K562 (cell line): ENCODE results near the gene CDKN1B. TPM values are rescaled to one million over a fixed set of nuclear protein-coding genes. Genes with fewer than 3 reads are reported as not detected.

Source experiments
- ATAC-seq: fragments of 200-7000 bp; cut with Tn5 transposase; 3 replicates; pipeline ENCODE4 v1.9.1; 2020; ENCODE audit warnings: moderate library complexity
- BruUV-seq: library from RNA; stranded (reverse); fragments of 400-500 nt; replicated peaks from 2 replicates; lab custom pipeline; 2021; lab: Mats Ljungman, UMichigan
- CTCF ChIA-PET: fragments of 300-600 bp; formaldehyde crosslinking; extraction: SDS; loops from one replicate; lab custom pipeline; 2021; ENCODE audit warnings: low intra/inter-chr PET ratio; lab: Yijun Ruan, JAX
- POLR2A ChIA-PET: fragments of 300-600, 350-650 bp; sonication (Branson Sonifier 250); formaldehyde crosslinking; extraction: SDS; loops from one replicate; lab custom pipeline; 2021; ENCODE audit warnings: antibody characterized with exemption, inconsistent platforms; lab: Yijun Ruan, JAX
- DNase-seq, 4 experiments: peaks; one replicate each; pipeline versions ENCODE4 v3.0.0 to v3.0.0-alpha.2; 2011 to 2018; ENCODE audit warnings: low spot score in 3 of 4, mixed read lengths in 3 of 4; ENCODE audit errors: extremely low read depth in 1 of 4
- FAIRE-seq: peaks from 2 replicates; lab custom pipeline; 2011; peaks lifted over from hg19 to GRCh38; lab: Jason Lieb, UNC
- H2AFZ ChIP-seq: 2 replicates; pipeline ENCODE4 v1.6.0; 2011; ENCODE audit warnings: low read depth, low read length, control low read depth, inconsistent platforms
- H3K27ac ChIP-seq: fragments of 200-600 bp; 3 replicates; pipeline ENCODE4 v1.8.0; 2011; ENCODE audit warnings: low read depth, mild to moderate bottlenecking, control low read depth, inconsistent platforms, low read length, moderate library complexity, mixed read lengths; ENCODE audit errors: extremely low read depth
- H3K27me3 ChIP-seq, 2 experiments: fragments of 300-600 bp in 1 of 2; 2 replicates in 1 of 2; 3 replicates in 1 of 2; pipeline versions ENCODE4 v1.6.0 to v1.8.0; 2011; ENCODE audit warnings: inconsistent platforms in 2 of 2, low read length in 2 of 2, mild to moderate bottlenecking in 1 of 2, mixed read lengths in 1 of 2, moderate library complexity in 1 of 2; ENCODE audit not compliant: control insufficient read depth in 2 of 2, insufficient read depth in 2 of 2
- H3K36me3 ChIP-seq: fragments of 300-600 bp; 3 replicates; pipeline ENCODE4 v1.8.0; 2011; ENCODE audit warnings: mild to moderate bottlenecking, low read length, inconsistent platforms; ENCODE audit not compliant: control insufficient read depth, insufficient read depth
- H3K4me1 ChIP-seq, 2 experiments: fragments of 200-600 bp in 1 of 2; replicated peaks in 1 of 2; 2 replicates in 1 of 2; 3 replicates in 1 of 2; pipeline versions ENCODE4 v1.5.1 to v1.8.0; 2011; ENCODE audit warnings: inconsistent platforms in 2 of 2, low read length in 2 of 2, mild to moderate bottlenecking in 1 of 2, mixed read lengths in 1 of 2, moderate library complexity in 1 of 2; ENCODE audit not compliant: control insufficient read depth in 2 of 2, insufficient read depth in 2 of 2
- H3K4me2 ChIP-seq: 2 replicates; pipeline ENCODE4 v1.6.1; 2011; ENCODE audit warnings: low read length, control low read depth, inconsistent platforms, mixed read lengths; ENCODE audit not compliant: insufficient read depth
- H3K4me3 ChIP-seq: fragments of 200-600 bp; sonication (generic), shearing (Covaris generic); 2 replicates; pipeline ENCODE4 v1.5.1; 2016; ENCODE audit warnings: control low read depth, inconsistent platforms
- H3K79me2 ChIP-seq: fragments of 200-600 bp; 3 replicates; pipeline ENCODE4 v1.8.0; 2011; ENCODE audit warnings: low read length, inconsistent platforms; ENCODE audit not compliant: control insufficient read depth, insufficient read depth
- H3K9ac ChIP-seq, 2 experiments: 2 replicates each; pipeline versions ENCODE4 v1.6.0 to v1.6.1; 2011; ENCODE audit warnings: low read depth in 2 of 2, low read length in 2 of 2, control low read depth in 1 of 2, inconsistent platforms in 1 of 2, mild to moderate bottlenecking in 1 of 2, mixed read lengths in 1 of 2; ENCODE audit not compliant: insufficient read depth in 1 of 2
- H3K9me1 ChIP-seq: one replicate; pipeline ENCODE4 v1.6.0; 2011; ENCODE audit warnings: inconsistent platforms, mild to moderate bottlenecking, low read length, moderate library complexity; ENCODE audit not compliant: control insufficient read depth, insufficient read depth
- H3K9me3 ChIP-seq: replicated peaks from 2 replicates; pipeline ENCODE4 v1.5.1; 2011; ENCODE audit warnings: low read depth, low read length, inconsistent platforms; ENCODE audit not compliant: control insufficient read depth, insufficient read depth
- H4K20me1 ChIP-seq: replicated peaks from 2 replicates; pipeline ENCODE4 v1.6.1; 2011; ENCODE audit warnings: low read length, inconsistent platforms, mixed read lengths; ENCODE audit not compliant: control insufficient read depth, insufficient read depth
- AFF1 ChIP-seq, 2 experiments: fragments of 450-650 bp; IDR thresholded peaks; 2 replicates each; pipeline ENCODE4 v1.6.1; 2018; ENCODE audit warnings: mild to moderate bottlenecking in 2 of 2, low read depth in 1 of 2; ENCODE audit not compliant: partially characterized antibody in 2 of 2
- BCL6 ChIP-seq: fragments of 250-450 bp; sonication (Bioruptor Pico); IDR thresholded peaks from 2 replicates; pipeline ENCODE4 v1.4.0; 2020
- BRD4 ChIP-seq: fragments of 200-600 bp; sonication (generic); IDR thresholded peaks from 2 replicates; pipeline ENCODE4 v1.6.1; 2017; ENCODE audit warnings: inconsistent platforms
- CHD1 ChIP-seq: fragments of 200-600 bp; sonication (generic); IDR thresholded peaks from one replicate; pipeline ENCODE4 v1.6.1; 2012; ENCODE audit warnings: mild to moderate bottlenecking, moderate library complexity, low read length, inconsistent platforms
- COPS2 ChIP-seq: fragments of 450-650 bp; conservative IDR thresholded peaks from 2 replicates; pipeline ENCODE4 v1.6.1; 2016; ENCODE audit warnings: mild to moderate bottlenecking, moderate library complexity
- DIDO1 ChIP-seq: fragments of 450-650 bp; IDR thresholded peaks from 2 replicates; pipeline ENCODE4 v1.6.1; 2016; ENCODE audit warnings: low read depth, missing biosample characterization, missing genetic modification characterization
- FOXJ3 ChIP-seq: sonication (generic); formaldehyde crosslinking; IDR thresholded peaks from 2 replicates; pipeline ENCODE4 v1.4.0; 2020; ENCODE audit warnings: mild to moderate bottlenecking, missing genetic modification reagents
- GABPA ChIP-seq: fragments of 200-800 bp; sonication (Bioruptor generic); conservative IDR thresholded peaks from 2 replicates; pipeline ENCODE4 v1.6.1; 2016; ENCODE audit warnings: low read depth, missing genetic modification characterization, missing compliant biosample characterization
- JUNB ChIP-seq: fragments of 450-650 bp; formaldehyde crosslinking; conservative IDR thresholded peaks from 2 replicates; pipeline ENCODE4 v1.4.0; 2020; ENCODE audit warnings: mild to moderate bottlenecking
- MTA3 ChIP-seq: fragments of 450-650 bp; formaldehyde crosslinking; IDR thresholded peaks from 2 replicates; pipeline ENCODE4 v1.6.1; 2017; ENCODE audit warnings: mild to moderate bottlenecking, borderline replicate concordance
- NCOA1 ChIP-seq: fragments of 450-650 bp; IDR thresholded peaks from 2 replicates; pipeline ENCODE4 v1.6.1; 2016; ENCODE audit warnings: low read depth
- NFATC3 ChIP-seq: fragments of 450-650 bp; IDR thresholded peaks from 2 replicates; pipeline ENCODE4 v1.6.1; 2017; ENCODE audit warnings: mild to moderate bottlenecking
- TFE3 ChIP-seq: fragments of 450-650 bp; formaldehyde crosslinking; IDR thresholded peaks from 2 replicates; pipeline ENCODE4 v1.4.0; 2020; ENCODE audit warnings: mild to moderate bottlenecking, mixed read lengths
- ZNF239 ChIP-seq: fragments of 250-450 bp; sonication (Bioruptor Pico); IDR thresholded peaks from 2 replicates; pipeline ENCODE4 v1.4.0; 2020; ENCODE audit warnings: mild to moderate bottlenecking
- ZNF699 ChIP-seq: fragments of 250-450 bp; sonication (Bioruptor Pico); IDR thresholded peaks from 2 replicates; pipeline ENCODE4 v1.8.0; 2021; ENCODE audit warnings: mild to moderate bottlenecking, moderate library complexity; ENCODE audit not compliant: insufficient replicate concordance
- WGBS: fragments of 100-300 bp; shearing (Covaris generic); methylation state at CpG from one replicate; pipeline ENCODE4 v1.1.6; 2016; ENCODE audit warnings: low coverage, mixed read lengths; ENCODE audit not compliant: insufficient coverage; ENCODE audit errors: missing lambda C conversion rate; 5-methylcytosine and 5-hydroxymethylcytosine counted together
- in situ Hi-C: fragments of 300-500 bp; cut with MboI; formaldehyde crosslinking; loops from 4 replicates; pipeline ENCODE4 v1.15.0; 2018; ENCODE audit warnings: inconsistent platforms, mixed read lengths
- intact Hi-C: fragments of 100-400 bp; cut with micrococcal nuclease; formaldehyde crosslinking; loops from 2 replicates; pipeline ENCODE4 v1.14.2; 2022
- polyA plus RNA-seq, 8 experiments: library from polyadenylated mRNA; depleted of rRNA in 4 of 8; stranded (reverse) in 5 of 8; unstranded in 3 of 8; fragments of >200 nt; fragmentation: Nextera tagmentation in 2 of 8; fragmentation: Illumina TruSeq in 1 of 8; extraction: Ambion mirVana in 2 of 8; extraction: Trizol in 1 of 8; gene quantifications; 2 replicates each; pipeline versions ENCODE4 v1.2.1 to v1.2.3, GENCODE V29; 2011 to 2014; ENCODE audit warnings: inconsistent platforms in 1 of 8, missing spikeins in 1 of 8
- total RNA-seq, 7 experiments: library from RNA; depleted of rRNA in 6 of 7; stranded (reverse); fragments of >200 nt in 6 of 7; fragmentation: Illumina TruSeq in 2 of 7; extraction: Trizol in 2 of 7; gene quantifications; 2 replicates each; pipeline versions ENCODE4 v1.2.1 to v1.2.3, GENCODE V29; 2011 to 2021; ENCODE audit warnings: low replicate concordance in 1 of 7

CDKN1B gene
- total and polyA plus RNA-seq, 9 of the 15 experiments (the other 6 are each of a cell fraction or from before 2014, with no cell fraction given), result 2.6 to 35.2 (median 15.5) TPM

GRCh38 chr12:12717586-12718380 lies 615 bp downstream of the CDKN1B start:
- under 1% methylated on average over 56 of the region's 62 CpGs for WGBS
- POLR2A ChIA-PET, result interaction anchor here (0.7 kb wide), 1 partner anchor 17 kb away, joined by 3 read pairs; no protein-coding TSS in a partner anchor
- in situ Hi-C loops, result loop anchor here (25.0 kb wide), 1 partner anchor 1155 kb away; no protein-coding TSS in a partner anchor
- TF ChIP-seq TFE3 (CRISPR knock-in tag), result no peak
- peak; percentile 35; the same call in 1 of the 2 replicates for TF ChIP-seq BRD4
- TF ChIP-seq GABPA, result no peak
- no peak for TF ChIP-seq NFATC3
- TF ChIP-seq COPS2, result no peak
- TF ChIP-seq MTA3, result no peak
- TF ChIP-seq FOXJ3 (CRISPR knock-in tag), result no peak
- no peak for TF ChIP-seq JUNB
- TF ChIP-seq AFF1 (IDR thresholded peaks at IDR 0.05; ENCODE audit: low read depth in 1 of 2, partially characterized antibody in 2 of 2), result peak in 1 of 2 experiments; percentile 29
- no peak for TF ChIP-seq BCL6 (CRISPR knock-in tag)
- TF ChIP-seq ZNF699 (CRISPR knock-in tag), result no peak
- TF ChIP-seq DIDO1 (tag), result no peak
- TF ChIP-seq NCOA1, result no peak
- TF ChIP-seq CHD1, result peak; percentile 87
- TF ChIP-seq ZNF239 (CRISPR knock-in tag), result no peak

More at GRCh38 chr12:12717586-12718380, 615 bp downstream of the CDKN1B start:
- intact Hi-C loops, result loop anchor here (1.0 to 10.0 kb wide), 2 partner anchors 8 to 363 kb away; partner anchors contain the start of genes BORCS5 and MANSC1
- Histone ChIP-seq H3K9ac (peak overlapping the region; percentile 94 to 98), H3K9me3 (no peaks in the 10 kb centered on the region), H3K9me1 (no peaks in the 10 kb centered on the region), H3K36me3 (peaks cover 36% of the 10 kb centered on the region), H3K4me1 (peaks cover 13 to 25% of the 10 kb centered on the region in 2 experiments), H4K20me1 (no peaks in the 10 kb centered on the region), H2AFZ (0 out of 2 replicates have a peak overlapping the region, but pooled peaks have one; percentile 36), H3K79me2 (peaks cover 67% of the 10 kb centered on the region), H3K4me3 (peak overlapping the region; percentile 99), H3K4me2 (peak overlapping the region; percentile 95), H3K27ac (peak overlapping the region; percentile 95), H3K27me3 (no peaks in the 10 kb centered on the region)
- DNase-seq (peak in 2 of 4 experiments; percentile 21 to 44), FAIRE-seq (no peak), ATAC-seq (peak; percentile 36)
- CTCF ChIA-PET, result interaction anchor here (0.5 kb wide), 1 partner anchor 63 kb away, joined by 4 read pairs; no protein-coding TSS in a partner anchor
- BruUV-seq, result TSS peak; percentile 65
